NCI-H446 treated with DMSO at 0.1 percent for 48 hours (cell line): ENCODE results near the gene USP40.

Source experiments
- DNase-seq: peaks from one replicate; lab custom pipeline; 2025; lab: John Stamatoyannopoulos, UW

USP40 gene

DNA sequence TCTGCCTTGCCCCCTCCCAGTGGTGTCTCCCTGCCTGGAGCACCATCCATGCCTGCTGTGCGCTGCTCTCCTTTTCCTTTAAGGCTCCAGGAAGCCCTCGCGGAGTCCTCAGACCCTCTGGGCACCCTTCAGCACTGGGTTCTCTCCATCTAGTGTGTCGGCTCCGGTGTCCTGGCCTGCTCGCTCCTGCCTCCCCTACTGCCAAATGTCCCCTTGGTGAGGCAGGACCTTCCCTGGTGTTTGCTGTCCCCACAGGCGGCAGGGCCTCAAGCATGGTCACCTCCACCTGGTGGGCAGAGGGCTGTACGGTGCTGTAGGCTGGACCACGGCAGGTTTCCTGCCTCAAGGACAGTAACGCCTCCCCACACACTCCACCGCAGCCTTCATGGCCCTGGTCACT is 122.1 kb downstream of the USP40 start:
- no peak for DNase-seq

GRCh38 chr2:233443511-233444183 is 122.9 kb downstream of the USP40 start:
- peak; percentile 25 for DNase-seq

- no peak for DNase-seq
Measured at GRCh38 chr2:233442028-233442310, 124.6 kb downstream of the USP40 start.

DNA sequence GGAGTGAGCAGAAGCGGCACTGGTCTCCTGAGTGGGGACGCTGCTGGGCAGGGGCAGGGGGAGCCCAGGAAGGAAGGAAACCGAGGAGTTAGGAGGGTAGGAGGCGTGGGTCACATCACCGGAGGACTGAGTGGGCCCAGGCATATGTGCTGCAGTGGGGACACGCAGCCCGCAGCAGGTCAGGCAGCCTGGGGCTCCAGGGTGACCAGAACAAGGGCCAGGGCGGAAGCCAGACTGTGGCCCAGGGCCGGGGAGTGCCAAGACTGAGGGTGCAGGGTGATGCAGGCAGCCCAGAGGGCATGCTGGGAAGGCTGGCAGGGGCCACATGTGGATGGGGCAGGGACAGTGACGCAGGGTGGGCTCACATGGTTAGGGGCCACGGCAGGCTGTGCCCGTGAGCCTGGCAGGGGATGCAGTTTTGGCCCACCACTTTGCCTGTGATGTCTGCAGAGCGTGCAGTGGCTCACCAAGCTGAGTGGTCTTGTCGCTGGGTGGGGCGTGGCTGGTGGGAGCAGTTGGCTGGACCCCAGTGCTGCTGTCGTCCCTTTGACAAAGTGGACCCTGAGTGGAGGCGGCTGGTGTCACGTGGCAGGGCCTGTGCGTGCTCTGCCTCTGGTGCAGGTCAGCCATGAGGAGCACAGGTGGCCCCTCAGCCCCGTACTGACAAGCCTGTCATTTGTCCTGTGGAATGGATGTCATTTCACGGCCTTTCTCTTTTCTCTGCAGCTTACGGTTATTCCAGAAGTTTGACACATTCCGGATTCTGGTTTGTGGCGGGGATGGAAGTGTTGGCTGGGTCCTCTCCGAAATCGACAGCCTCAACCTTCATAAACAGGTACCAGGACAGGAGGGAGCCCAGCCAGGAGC is 125.2 kb downstream of the USP40 start:
- no peak for DNase-seq

DNA sequence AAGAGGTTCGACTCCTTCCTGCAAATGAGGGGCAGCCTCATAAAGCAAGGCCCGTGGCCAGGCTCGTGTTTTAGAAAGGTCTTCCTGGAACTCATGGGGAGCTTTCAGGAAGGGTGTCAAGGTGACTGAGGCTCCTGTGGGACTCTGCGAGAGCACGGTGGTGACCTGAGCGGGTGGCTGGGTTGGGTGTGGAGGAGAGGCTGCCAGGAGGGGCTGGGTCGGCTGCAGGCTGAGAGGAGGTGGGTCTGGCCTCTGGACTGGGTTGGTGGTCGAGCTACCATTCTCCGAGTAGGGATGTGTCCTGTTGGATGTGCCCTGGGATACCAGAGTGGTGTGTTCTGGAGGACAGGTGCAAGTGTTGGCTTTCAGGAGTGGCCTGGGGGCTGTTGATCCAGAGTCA is 125.9 kb downstream of the USP40 start:
- DNase-seq, result no peak

DNA sequence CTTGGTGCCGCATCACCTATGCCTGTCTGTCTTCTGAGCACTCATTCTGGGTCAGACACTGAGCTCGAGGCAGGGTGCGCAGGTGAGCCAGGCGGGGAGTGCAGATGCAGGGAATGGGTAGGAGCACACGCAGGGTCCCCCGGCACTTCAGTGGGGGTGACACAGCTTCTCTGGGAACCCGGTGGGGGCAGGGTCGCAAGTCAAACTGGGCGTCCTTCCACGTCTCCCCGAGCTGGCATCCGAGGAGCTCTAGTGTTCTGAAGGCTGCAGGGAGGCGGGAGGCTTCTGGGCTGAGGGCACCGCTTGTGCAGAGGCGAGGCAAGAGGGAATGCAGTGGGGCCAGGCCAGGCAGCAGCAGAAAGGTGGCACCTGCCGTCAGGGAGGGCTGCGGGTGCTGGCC is 126.3 kb downstream of the USP40 start:
- no peak for DNase-seq

DNA sequence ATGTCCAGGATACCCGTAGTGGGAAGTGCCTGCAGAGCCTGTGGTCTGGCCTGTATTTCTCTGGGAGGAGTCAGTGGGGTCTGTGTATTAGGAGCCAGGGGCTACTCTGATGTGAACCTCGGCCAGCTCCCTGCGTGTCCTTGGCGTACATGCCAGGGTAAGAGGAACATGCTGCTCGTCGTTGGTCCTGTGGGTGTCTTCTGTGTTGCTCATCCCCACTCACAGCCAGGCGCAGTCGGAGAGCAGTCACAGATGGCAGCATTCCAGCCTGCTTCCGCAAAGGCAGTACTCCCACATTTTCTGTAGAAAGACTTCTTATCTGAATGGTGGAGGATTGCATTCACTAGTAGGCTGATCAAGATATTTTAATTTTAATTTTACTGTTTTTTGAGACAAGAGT is 127.4 kb downstream of the USP40 start:
- DNase-seq, result no peak

GRCh38 chr2:233438573-233439147 is 127.9 kb downstream of the USP40 start:
- no peak for DNase-seq

GRCh38 chr2:233437439-233437955 is 129.1 kb downstream of the USP40 start:
- DNase-seq, result no peak

DNA sequence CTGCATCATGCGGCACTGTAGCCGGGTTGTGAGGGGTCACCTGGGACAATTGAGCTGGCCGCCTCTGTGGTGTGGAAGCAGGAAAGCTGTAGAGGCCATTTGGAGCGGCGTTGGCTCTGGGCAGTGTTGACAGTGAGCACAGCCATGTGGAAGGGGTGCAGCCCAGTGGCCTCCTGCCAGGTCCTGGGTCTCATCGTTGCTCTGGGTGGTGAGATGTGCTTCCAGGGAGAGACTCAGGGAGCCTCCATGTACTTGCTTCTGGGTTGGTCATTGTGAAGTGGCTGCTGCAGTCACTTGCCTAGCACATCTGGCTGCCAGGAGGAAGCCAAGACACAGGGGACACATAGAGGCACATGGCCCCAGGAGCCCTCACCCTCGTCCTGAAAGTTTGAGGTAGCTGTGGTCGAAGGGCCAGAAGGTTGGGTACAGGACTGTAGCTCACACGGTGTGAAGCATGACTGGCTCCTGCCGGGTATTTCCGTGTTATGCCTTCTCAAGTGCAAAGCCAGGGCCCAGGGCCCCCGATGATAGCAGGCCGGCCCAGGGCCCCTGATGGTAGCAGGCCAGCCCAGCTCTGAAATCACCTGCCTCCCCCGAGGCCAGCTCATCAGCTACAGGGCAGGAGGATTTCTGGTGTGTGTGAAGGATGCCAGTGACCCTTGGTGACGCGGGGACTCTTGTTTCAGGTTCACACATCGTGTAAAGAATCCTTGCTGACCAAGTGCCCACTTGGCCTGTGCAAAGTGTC is 129.7 kb downstream of the USP40 start:
- DNase-seq, result no peak

- DNase-seq, result no peak
Measured at GRCh38 chr2:233436191-233436581, 130.4 kb downstream of the USP40 start.

GRCh38 chr2:233435436-233436190 is 131.0 kb downstream of the USP40 start:
- DNase-seq, result no peak

GRCh38 chr2:233434666-233435330 is 131.8 kb downstream of the USP40 start:
- DNase-seq, result no peak

DNA sequence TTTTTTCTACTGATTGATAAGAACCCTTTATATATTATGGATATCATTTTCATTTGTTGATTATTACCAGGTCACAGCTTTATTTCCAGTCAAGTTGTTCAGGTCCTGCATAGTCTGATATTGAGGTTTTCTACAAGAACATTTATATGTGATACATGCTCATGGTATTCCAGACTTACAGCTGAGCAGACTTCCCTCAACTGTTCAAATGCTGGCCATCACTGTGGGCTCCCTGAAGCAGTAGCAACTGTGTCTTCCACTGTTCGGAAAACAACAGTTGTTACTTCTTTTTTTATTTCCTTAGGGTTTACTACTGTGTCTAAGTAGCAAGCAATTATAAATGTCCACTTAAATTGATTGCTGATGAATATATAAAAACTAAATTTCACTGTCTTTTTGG is 132.8 kb downstream of the USP40 start:
- no peak for DNase-seq

GRCh38 chr2:233433029-233433428 is 133.6 kb downstream of the USP40 start:
- DNase-seq, result no peak

- no peak for DNase-seq
Measured at GRCh38 chr2:233430651-233431050, 135.9 kb downstream of the USP40 start.

- no peak for DNase-seq
Measured at GRCh38 chr2:233430081-233430480, 136.5 kb downstream of the USP40 start.

GRCh38 chr2:233429175-233429897 is 137.2 kb downstream of the USP40 start:
- no peak for DNase-seq

DNA sequence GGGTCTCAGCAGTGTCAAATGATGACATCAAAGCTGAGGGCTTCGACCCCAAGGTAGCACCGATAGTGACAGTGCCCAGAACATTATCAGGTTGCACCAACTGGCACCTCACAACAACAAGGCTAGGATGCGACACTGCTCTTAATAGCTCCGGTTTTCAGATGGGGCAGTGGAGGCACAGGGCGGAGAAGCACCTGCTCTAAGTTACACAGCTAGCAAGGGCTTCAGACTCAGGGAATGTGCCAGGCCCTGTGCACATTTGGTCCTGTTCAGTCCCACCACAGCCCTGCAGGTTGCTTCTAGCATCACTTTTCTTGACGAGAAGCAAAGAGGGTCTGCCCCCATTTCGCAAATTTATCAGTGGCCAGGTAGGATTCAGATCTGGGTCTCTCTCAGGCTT is 138.1 kb downstream of the USP40 start:
- no peak for DNase-seq

DNA sequence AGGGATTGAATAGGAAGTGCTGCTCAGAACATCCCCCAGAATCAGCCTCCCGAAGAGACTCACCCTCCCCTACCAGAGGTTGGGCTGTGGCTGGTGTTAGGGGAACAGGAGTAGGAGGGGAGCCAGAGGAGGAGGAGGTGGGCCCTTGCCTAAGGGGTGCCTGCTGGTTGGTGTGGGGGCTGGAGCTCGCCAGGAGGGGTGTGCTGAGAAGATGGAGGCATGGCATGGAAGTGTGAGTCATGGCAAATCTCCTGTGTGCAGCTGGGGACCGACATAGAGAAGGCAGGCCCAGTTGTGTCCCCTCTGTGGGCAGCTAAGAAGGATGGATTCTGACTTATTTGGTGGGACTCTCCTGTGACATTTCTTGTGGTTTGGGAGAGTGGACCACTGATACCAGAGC is 138.6 kb downstream of the USP40 start:
- no peak for DNase-seq
